SK-N-SH treated with all-trans-retinoic acid at 6 μM for 48 hours (cell line): ENCODE results near the gene PDSS2.

Experiments used
- ATAC-seq: fragments of 200-7000 bp; cut with Tn5 transposase; 3 replicates; pipeline ENCODE4 v1.9.1; 2020; ENCODE audit warnings: mild to moderate bottlenecking, moderate library complexity
- ARNTL ChIP-seq: fragments of 450-650 bp; formaldehyde crosslinking; IDR thresholded peaks from 2 replicates; pipeline ENCODE4 v1.5.0; 2020; ENCODE audit warnings: low read depth, mild to moderate bottlenecking, moderate library complexity, borderline replicate concordance
- ESRRG ChIP-seq: fragments of 250-450 bp; sonication (Bioruptor Pico); IDR thresholded peaks from 2 replicates; pipeline ENCODE4 v1.6.1; 2021; ENCODE audit warnings: mild to moderate bottlenecking
- GLIS3 ChIP-seq: fragments of 250-450 bp; sonication (Bioruptor Pico); IDR thresholded peaks from 2 replicates; pipeline ENCODE4 v1.5.0; 2020; ENCODE audit warnings: mild to moderate bottlenecking, moderate library complexity
- OSR1 ChIP-seq: fragments of 250-450 bp; sonication (Bioruptor Pico); IDR thresholded peaks from 2 replicates; pipeline ENCODE4 v1.8.0; 2022; ENCODE audit warnings: moderate library complexity, mild to moderate bottlenecking, inconsistent platforms
- PPARA ChIP-seq: fragments of 250-450 bp; sonication (Bioruptor Pico); IDR thresholded peaks from 2 replicates; pipeline ENCODE4 v1.5.0; 2020; ENCODE audit warnings: mild to moderate bottlenecking, borderline replicate concordance
- RARB ChIP-seq: fragments of 250-450 bp; sonication (Bioruptor Pico); IDR thresholded peaks from 2 replicates; pipeline ENCODE4 v1.8.0; 2021; ENCODE audit warnings: mild to moderate bottlenecking, moderate library complexity
- TCF4 ChIP-seq: fragments of 250-450 bp; sonication (Bioruptor Pico); IDR thresholded peaks from 2 replicates; pipeline ENCODE4 v1.8.0; 2021; ENCODE audit warnings: mild to moderate bottlenecking, moderate library complexity, borderline replicate concordance
- TOX ChIP-seq: fragments of 250-450 bp; sonication (Bioruptor Pico); IDR thresholded peaks from 2 replicates; pipeline ENCODE4 v1.8.0; 2021; ENCODE audit warnings: mild to moderate bottlenecking, moderate library complexity, borderline replicate concordance
- ZFP3 ChIP-seq: fragments of 250-450 bp; sonication (Bioruptor Pico); IDR thresholded peaks from 2 replicates; pipeline ENCODE4 v1.5.0; 2020; ENCODE audit warnings: mild to moderate bottlenecking, moderate library complexity
- ZNF565 ChIP-seq: fragments of 450-650 bp; formaldehyde crosslinking; conservative IDR thresholded peaks from 2 replicates; pipeline ENCODE4 v1.5.0; 2020; ENCODE audit warnings: low read depth, mild to moderate bottlenecking, moderate library complexity
- ZNF70 ChIP-seq: fragments of 450-650 bp; formaldehyde crosslinking; IDR thresholded peaks from 2 replicates; pipeline ENCODE4 v1.5.0; 2020; ENCODE audit warnings: mild to moderate bottlenecking, moderate library complexity
- ZNF8 ChIP-seq: fragments of 450-650 bp; formaldehyde crosslinking; IDR thresholded peaks from 2 replicates; pipeline ENCODE4 v1.5.0; 2020; ENCODE audit warnings: mild to moderate bottlenecking, moderate library complexity
- TF ChIP-seq, protein P1 (sequence below): fragments of 250-450 bp; sonication (Bioruptor Pico); IDR thresholded peaks from 2 replicates; pipeline ENCODE4 v1.8.0; 2020; ENCODE audit warnings: mild to moderate bottlenecking, moderate library complexity, borderline replicate concordance
- TF ChIP-seq, protein P2 (sequence below): fragments of 250-450 bp; sonication (Bioruptor Pico); IDR thresholded peaks from 2 replicates; pipeline ENCODE4 v1.5.1; 2020; ENCODE audit warnings: low read depth, mild to moderate bottlenecking, moderate library complexity
- TF ChIP-seq, protein P3 (sequence below): fragments of 250-450 bp; sonication (Bioruptor Pico); IDR thresholded peaks from 2 replicates; pipeline ENCODE4 v1.5.0; 2020; ENCODE audit warnings: mild to moderate bottlenecking, moderate library complexity
- TF ChIP-seq, protein P4 (sequence below): fragments of 250-450 bp; sonication (Bioruptor Pico); IDR thresholded peaks from 2 replicates; pipeline ENCODE4 v1.5.1; 2021; ENCODE audit warnings: mild to moderate bottlenecking, moderate library complexity

Gene PDSS2

DNA sequence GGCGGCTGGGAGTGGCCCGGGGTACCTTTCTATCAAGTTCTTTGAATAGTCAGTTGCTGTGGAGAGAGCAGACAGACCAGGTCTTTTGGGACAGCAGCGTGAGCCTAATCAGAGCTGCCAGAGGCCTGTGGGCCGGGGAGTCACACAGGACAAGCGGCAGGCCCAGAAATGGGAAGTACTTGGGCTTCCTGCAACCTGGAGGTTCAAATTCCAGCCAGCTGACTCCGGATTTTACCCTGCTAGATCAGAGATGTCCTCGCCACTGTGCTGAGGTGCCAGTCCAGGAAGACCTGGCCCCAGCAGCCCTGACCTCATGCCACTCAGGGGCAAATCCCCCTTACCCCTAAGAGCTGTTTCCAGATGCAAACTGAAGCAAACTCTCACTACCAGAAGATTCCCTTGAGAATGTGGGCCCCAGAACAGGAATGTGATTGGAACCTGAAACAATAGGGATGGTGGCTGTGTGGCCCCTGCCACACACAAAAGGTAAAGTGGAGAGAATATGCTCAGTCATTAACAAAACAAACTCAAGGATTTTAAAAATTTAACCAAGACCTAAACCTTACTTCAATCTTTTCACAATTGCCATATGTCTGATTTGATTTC lies 353.8 kb downstream of the PDSS2 start:
- TF ChIP-seq, protein P1, sequence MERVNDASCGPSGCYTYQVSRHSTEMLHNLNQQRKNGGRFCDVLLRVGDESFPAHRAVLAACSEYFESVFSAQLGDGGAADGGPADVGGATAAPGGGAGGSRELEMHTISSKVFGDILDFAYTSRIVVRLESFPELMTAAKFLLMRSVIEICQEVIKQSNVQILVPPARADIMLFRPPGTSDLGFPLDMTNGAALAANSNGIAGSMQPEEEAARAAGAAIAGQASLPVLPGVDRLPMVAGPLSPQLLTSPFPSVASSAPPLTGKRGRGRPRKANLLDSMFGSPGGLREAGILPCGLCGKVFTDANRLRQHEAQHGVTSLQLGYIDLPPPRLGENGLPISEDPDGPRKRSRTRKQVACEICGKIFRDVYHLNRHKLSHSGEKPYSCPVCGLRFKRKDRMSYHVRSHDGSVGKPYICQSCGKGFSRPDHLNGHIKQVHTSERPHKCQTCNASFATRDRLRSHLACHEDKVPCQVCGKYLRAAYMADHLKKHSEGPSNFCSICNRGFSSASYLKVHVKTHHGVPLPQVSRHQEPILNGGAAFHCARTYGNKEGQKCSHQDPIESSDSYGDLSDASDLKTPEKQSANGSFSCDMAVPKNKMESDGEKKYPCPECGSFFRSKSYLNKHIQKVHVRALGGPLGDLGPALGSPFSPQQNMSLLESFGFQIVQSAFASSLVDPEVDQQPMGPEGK (CRISPR knock-in tag), result no peak
- TF ChIP-seq ZFP3 (CRISPR knock-in tag) (no peak), ARNTL (CRISPR knock-in tag) (no peak), TCF4 (no peak), ESRRG (CRISPR knock-in tag) (no peak), RARB (CRISPR knock-in tag) (no peak)
- TF ChIP-seq, protein P2, sequence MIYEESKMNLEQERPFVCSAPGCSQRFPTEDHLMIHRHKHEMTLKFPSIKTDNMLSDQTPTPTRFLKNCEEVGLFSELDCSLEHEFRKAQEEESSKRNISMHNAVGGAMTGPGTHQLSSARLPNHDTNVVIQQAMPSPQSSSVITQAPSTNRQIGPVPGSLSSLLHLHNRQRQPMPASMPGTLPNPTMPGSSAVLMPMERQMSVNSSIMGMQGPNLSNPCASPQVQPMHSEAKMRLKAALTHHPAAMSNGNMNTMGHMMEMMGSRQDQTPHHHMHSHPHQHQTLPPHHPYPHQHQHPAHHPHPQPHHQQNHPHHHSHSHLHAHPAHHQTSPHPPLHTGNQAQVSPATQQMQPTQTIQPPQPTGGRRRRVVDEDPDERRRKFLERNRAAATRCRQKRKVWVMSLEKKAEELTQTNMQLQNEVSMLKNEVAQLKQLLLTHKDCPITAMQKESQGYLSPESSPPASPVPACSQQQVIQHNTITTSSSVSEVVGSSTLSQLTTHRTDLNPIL, result no peak
- TF ChIP-seq, protein P3, sequence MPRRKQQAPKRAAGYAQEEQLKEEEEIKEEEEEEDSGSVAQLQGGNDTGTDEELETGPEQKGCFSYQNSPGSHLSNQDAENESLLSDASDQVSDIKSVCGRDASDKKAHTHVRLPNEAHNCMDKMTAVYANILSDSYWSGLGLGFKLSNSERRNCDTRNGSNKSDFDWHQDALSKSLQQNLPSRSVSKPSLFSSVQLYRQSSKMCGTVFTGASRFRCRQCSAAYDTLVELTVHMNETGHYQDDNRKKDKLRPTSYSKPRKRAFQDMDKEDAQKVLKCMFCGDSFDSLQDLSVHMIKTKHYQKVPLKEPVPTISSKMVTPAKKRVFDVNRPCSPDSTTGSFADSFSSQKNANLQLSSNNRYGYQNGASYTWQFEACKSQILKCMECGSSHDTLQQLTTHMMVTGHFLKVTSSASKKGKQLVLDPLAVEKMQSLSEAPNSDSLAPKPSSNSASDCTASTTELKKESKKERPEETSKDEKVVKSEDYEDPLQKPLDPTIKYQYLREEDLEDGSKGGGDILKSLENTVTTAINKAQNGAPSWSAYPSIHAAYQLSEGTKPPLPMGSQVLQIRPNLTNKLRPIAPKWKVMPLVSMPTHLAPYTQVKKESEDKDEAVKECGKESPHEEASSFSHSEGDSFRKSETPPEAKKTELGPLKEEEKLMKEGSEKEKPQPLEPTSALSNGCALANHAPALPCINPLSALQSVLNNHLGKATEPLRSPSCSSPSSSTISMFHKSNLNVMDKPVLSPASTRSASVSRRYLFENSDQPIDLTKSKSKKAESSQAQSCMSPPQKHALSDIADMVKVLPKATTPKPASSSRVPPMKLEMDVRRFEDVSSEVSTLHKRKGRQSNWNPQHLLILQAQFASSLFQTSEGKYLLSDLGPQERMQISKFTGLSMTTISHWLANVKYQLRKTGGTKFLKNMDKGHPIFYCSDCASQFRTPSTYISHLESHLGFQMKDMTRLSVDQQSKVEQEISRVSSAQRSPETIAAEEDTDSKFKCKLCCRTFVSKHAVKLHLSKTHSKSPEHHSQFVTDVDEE, result no peak
- TF ChIP-seq, all 23 proteins: peak for 0
- ATAC-seq, result no peak

DNA sequence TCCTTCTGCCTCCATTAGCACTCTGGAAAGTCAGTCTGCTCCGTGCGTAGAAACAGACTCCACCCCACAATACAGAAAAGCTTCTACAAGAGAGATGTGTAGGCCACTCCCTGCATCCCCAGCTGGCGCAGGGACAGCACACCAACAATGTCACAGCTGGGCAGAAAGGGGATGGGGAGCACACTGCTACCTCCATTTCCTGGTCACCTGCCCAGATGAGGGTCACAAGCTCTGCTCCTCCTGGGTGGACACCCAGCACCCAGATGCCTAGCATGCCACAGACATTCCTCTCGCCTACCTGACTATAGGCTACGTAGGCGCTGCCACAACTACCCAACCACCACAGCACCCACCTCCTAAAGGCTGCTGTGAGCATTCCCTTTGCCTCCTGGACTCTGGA lies 356.3 kb downstream of the PDSS2 start:
- ATAC-seq, result no peak
- TF ChIP-seq OSR1 (CRISPR knock-in tag), result no peak
- TF ChIP-seq GLIS3, result no peak
- TF ChIP-seq TOX (CRISPR knock-in tag), result no peak
- no peak for TF ChIP-seq TCF4
- no peak for TF ChIP-seq ARNTL (CRISPR knock-in tag)
- no peak for TF ChIP-seq ZFP3 (CRISPR knock-in tag)
- TF ChIP-seq PPARA (CRISPR knock-in tag), result no peak
- TF ChIP-seq, protein P1 (CRISPR knock-in tag), result no peak
- TF ChIP-seq ESRRG (CRISPR knock-in tag), result no peak
- no peak for TF ChIP-seq ZNF8 (CRISPR knock-in tag)
- no peak for TF ChIP-seq RARB (CRISPR knock-in tag)
- TF ChIP-seq ZNF70 (CRISPR knock-in tag), result no peak
- TF ChIP-seq ZNF565 (CRISPR knock-in tag), result no peak
- TF ChIP-seq, protein P4, sequence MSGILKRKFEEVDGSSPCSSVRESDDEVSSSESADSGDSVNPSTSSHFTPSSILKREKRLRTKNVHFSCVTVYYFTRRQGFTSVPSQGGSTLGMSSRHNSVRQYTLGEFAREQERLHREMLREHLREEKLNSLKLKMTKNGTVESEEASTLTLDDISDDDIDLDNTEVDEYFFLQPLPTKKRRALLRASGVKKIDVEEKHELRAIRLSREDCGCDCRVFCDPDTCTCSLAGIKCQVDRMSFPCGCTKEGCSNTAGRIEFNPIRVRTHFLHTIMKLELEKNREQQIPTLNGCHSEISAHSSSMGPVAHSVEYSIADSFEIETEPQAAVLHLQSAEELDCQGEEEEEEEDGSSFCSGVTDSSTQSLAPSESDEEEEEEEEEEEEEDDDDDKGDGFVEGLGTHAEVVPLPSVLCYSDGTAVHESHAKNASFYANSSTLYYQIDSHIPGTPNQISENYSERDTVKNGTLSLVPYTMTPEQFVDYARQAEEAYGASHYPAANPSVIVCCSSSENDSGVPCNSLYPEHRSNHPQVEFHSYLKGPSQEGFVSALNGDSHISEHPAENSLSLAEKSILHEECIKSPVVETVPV (CRISPR knock-in tag), result no peak
